Loucy (cell line): ENCODE data around the gene FDX2.

ENCODE experiments used
- CTCF ChIP-seq: fragments of 200-600 bp; sonication (generic); conservative IDR thresholded peaks from 2 replicates; pipeline ENCODE4 v1.5.1; 2014; ENCODE audit warnings: mild to moderate bottlenecking, antibody characterized with exemption, low read length
- EZH2phosphoT487 ChIP-seq: fragments of 200-600 bp; IDR thresholded peaks from 2 replicates; pipeline ENCODE4 v1.6.1; 2018; ENCODE audit warnings: antibody characterized with exemption, mild to moderate bottlenecking, moderate library complexity, borderline replicate concordance

DNA sequence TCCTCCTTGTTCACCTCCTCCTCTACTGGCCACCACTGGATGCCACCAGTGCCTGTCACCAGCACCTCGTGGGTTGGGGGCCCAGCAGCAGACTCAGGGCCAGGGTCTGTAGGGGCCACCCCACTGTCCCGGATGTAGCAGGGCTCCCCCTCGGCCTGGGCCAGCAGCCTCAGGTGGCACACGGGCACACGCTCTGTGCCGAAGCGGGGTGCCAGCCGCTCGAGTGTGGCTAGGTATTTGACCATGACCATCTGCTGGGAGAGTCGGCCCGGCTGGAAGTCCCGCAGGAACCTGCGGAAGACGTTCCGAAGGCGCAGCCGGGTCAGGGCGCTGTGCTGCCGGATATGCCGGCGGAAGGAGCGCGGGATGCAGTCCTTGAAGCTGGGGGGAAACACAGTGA is 49.7 kb upstream of the FDX2 start:
- TF ChIP-seq CTCF (no peak), EZH2phosphoT487 (no peak)
